ENCODE measurements around the gene FBLL1. TPM values are rescaled to one million over a fixed set of nuclear protein-coding genes. Genes with fewer than 3 reads are reported as not detected.

The FBLL1 gene
- total and polyA plus RNA-seq, 2 of the 8 experiments (the other 6 are each of a cell fraction or from before 2014, with no cell fraction given): 8.3 to 30.9 TPM

DNA sequence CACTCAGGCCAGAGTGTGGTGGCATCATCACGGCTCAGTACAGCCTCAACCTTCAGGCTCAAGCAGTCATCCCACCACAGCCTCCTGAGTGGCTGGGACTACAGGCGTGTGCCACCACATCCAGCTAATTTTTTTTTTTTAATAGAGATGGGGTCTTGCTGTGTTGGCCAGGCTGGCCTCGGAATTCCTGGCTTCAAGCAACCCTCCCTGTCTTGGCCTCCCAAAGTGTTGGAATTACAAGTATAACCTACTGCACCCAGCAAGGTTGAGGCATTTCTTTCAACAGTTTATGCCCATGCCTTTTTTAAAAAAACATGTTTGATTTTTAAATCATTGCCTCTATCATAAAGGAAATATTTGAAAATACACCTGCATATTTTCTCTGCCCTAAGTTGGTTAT is 40.0 kb upstream of the FBLL1 start:
- Histone ChIP-seq H4K8ac (ENCODE audit: extremely low read depth, insufficient read depth, low read length) (no peak overlapping the region), H3K27ac (ENCODE audit: low read depth, low read length) (no peak overlapping the region), H2BK120ac (replicated peaks; ENCODE audit: low read depth, low read length) (no peak overlapping the region), H3K14ac (ENCODE audit: insufficient read length) (no peak overlapping the region), H2AFZ (ENCODE audit: low read length) (no peak overlapping the region), H3K18ac (ENCODE audit: extremely low read depth, low read length) (no peak overlapping the region), H2BK12ac (ENCODE audit: low read depth, low read length) (no peak overlapping the region), H3K79me2 (ENCODE audit: control insufficient read depth in 1 of 2, insufficient read depth in 2 of 2, low read length in 2 of 2) (peaks cover 0 to 14% of the 10 kb centered on the region in 2 experiments; a peak in 2 of 4 replicates), H3K4me2 (ENCODE audit: insufficient read depth in 1 of 2, low read depth in 2 of 2, low read length in 2 of 2) (no peak overlapping the region), H3K23me2 (ENCODE audit: low read depth, low read length) (no peaks in the 10 kb centered on the region; the same call in 1 of the 2 replicates), H3K23ac (ENCODE audit: insufficient read length) (no peak overlapping the region), H3K9me3 (ENCODE audit: insufficient read depth in 2 of 2, low read depth in 1 of 2, low read length in 1 of 2) (no peaks in the 10 kb centered on the region), H4K91ac (replicated peaks; ENCODE audit: insufficient read length, low read length) (no peak overlapping the region), H3K79me1 (ENCODE audit: low read depth, low read length) (0 out of 2 replicates have a peak, but pooled peaks cover 2% of the 10 kb centered on the region), H3K4ac (replicated peaks; ENCODE audit: insufficient read length, low read depth, low read length) (no peak overlapping the region), H2BK15ac (ENCODE audit: low read length) (no peak overlapping the region), H3K9ac (replicated peaks in 1 of 4; ENCODE audit: extremely low read depth in 1 of 4, low read depth in 3 of 4, low read length in 3 of 4) (no peak overlapping the region), H3K4me3 (ENCODE audit: extremely low read depth in 1 of 4, insufficient read depth in 2 of 4, low read depth in 3 of 4, low read length in 4 of 4) (no peak overlapping the region), H3K36me3 (ENCODE audit: control insufficient read depth in 2 of 4, insufficient read depth in 4 of 4, low read length in 3 of 4) (peaks cover 14 to 58% (median 39%) of the 10 kb centered on the region in 4 experiments), H3K4me1 (replicated peaks in 1 of 4; ENCODE audit: control insufficient read depth in 3 of 4, insufficient read depth in 4 of 4, low read length in 3 of 4) (peaks cover 0 to 4% (median 2%) of the 10 kb centered on the region in 4 experiments; a peak in 3 of 7 replicates), H2BK5ac (ENCODE audit: low read depth, low read length) (no peak overlapping the region), H4K20me1 (replicated peaks in 1 of 2; ENCODE audit: control insufficient read depth in 1 of 2, insufficient read depth in 2 of 2, low read length in 2 of 2) (peaks cover 0 to 2% of the 10 kb centered on the region in 2 experiments), H3K56ac (replicated peaks; ENCODE audit: insufficient read length, low read depth, low read length) (no peak overlapping the region), H3K27me3 (replicated peaks in 1 of 4; ENCODE audit: control insufficient read depth in 3 of 4, extremely low read depth in 1 of 4, insufficient read depth in 3 of 4, low read length in 3 of 4) (no peaks in the 10 kb centered on the region), H4K5ac (ENCODE audit: insufficient read length, low read depth, low read length) (no peak overlapping the region), H2AK5ac (ENCODE audit: low read depth, low read length) (no peak overlapping the region), H2BK20ac (ENCODE audit: low read length) (no peak overlapping the region)
- ChIA-PET POLR2A (ENCODE audit: partially characterized antibody) (interaction anchor here (1.4 kb wide), 1 partner anchor 18 kb away, joined by 3 read pairs; no protein-coding TSS in a partner anchor), CTCF (ENCODE audit: partially characterized antibody) (no interaction called here)
- WGBS, 2 experiments (ENCODE audit: extremely low coverage in 1 of 2, insufficient coverage in 1 of 2, insufficient read length in 1 of 2, insufficient replicate concordance in 2 of 2, low coverage in 1 of 2, low lambda C conversion rate in 2 of 2, missing lambda C conversion rate in 1 of 2): 93% methylated on average over 3 of the region's 3 CpGs; no CpG with 5 or more reads in 1 of the 2 experiments
- TF ChIP-seq, protein P1, sequence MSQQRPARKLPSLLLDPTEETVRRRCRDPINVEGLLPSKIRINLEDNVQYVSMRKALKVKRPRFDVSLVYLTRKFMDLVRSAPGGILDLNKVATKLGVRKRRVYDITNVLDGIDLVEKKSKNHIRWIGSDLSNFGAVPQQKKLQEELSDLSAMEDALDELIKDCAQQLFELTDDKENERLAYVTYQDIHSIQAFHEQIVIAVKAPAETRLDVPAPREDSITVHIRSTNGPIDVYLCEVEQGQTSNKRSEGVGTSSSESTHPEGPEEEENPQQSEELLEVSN (IDR thresholded peaks at IDR 0.05): no peak
- TF ChIP-seq KDM5A (IDR thresholded peaks at IDR 0.05; ENCODE audit: low read length) (no peak), SP4 (IDR thresholded peaks at IDR 0.05; ENCODE audit: low read length) (no peak), KDM4A (IDR thresholded peaks at IDR 0.05; ENCODE audit: low read depth, low read length, severe bottlenecking) (no peak), HDAC2 (IDR thresholded peaks at IDR 0.05; ENCODE audit: borderline replicate concordance in 1 of 2, low read depth in 2 of 2, low read length in 2 of 2) (no peak), KDM1A (IDR thresholded peaks at IDR 0.05; ENCODE audit: borderline replicate concordance, low read length) (no peak), SRF (IDR thresholded peaks at IDR 0.05; ENCODE audit: low read depth, low read length) (no peak)
- TF ChIP-seq, protein P2, sequence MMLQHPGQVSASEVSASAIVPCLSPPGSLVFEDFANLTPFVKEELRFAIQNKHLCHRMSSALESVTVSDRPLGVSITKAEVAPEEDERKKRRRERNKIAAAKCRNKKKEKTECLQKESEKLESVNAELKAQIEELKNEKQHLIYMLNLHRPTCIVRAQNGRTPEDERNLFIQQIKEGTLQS (IDR thresholded peaks at IDR 0.05; ENCODE audit: insufficient read depth, low read depth, low read length): no peak
- FAIRE-seq (no peak), DNase-seq (ENCODE audit: low read depth in 1 of 2, low spot score in 2 of 2) (no peak)
